SK-N-SH treated with all-trans-retinoic acid at 6 μM for 48 hours (cell line): ENCODE data around the gene ATP8A1.

Source experiments
- ARNTL ChIP-seq: fragments of 450-650 bp; formaldehyde crosslinking; IDR thresholded peaks from 2 replicates; pipeline ENCODE4 v1.5.0; 2020; ENCODE audit warnings: low read depth, mild to moderate bottlenecking, moderate library complexity, borderline replicate concordance
- BACH2 ChIP-seq: fragments of 250-450 bp; sonication (Bioruptor Pico); IDR thresholded peaks from 2 replicates; pipeline ENCODE4 v1.9.0; 2021; ENCODE audit warnings: mild to moderate bottlenecking, borderline replicate concordance
- ESRRG ChIP-seq: fragments of 250-450 bp; sonication (Bioruptor Pico); IDR thresholded peaks from 2 replicates; pipeline ENCODE4 v1.6.1; 2021; ENCODE audit warnings: mild to moderate bottlenecking
- PPARA ChIP-seq: fragments of 250-450 bp; sonication (Bioruptor Pico); IDR thresholded peaks from 2 replicates; pipeline ENCODE4 v1.5.0; 2020; ENCODE audit warnings: mild to moderate bottlenecking, borderline replicate concordance
- SNAI2 ChIP-seq: fragments of 250-450 bp; sonication (Bioruptor Pico); IDR thresholded peaks from 2 replicates; pipeline ENCODE4 v1.5.0; 2020; ENCODE audit warnings: mild to moderate bottlenecking, moderate library complexity
- TCF4 ChIP-seq: fragments of 250-450 bp; sonication (Bioruptor Pico); IDR thresholded peaks from 2 replicates; pipeline ENCODE4 v1.8.0; 2021; ENCODE audit warnings: mild to moderate bottlenecking, moderate library complexity, borderline replicate concordance
- ZNF70 ChIP-seq: fragments of 450-650 bp; formaldehyde crosslinking; IDR thresholded peaks from 2 replicates; pipeline ENCODE4 v1.5.0; 2020; ENCODE audit warnings: mild to moderate bottlenecking, moderate library complexity
- ZNF8 ChIP-seq: fragments of 450-650 bp; formaldehyde crosslinking; IDR thresholded peaks from 2 replicates; pipeline ENCODE4 v1.5.0; 2020; ENCODE audit warnings: mild to moderate bottlenecking, moderate library complexity
- TF ChIP-seq, protein P1 (sequence below): fragments of 250-450 bp; sonication (Bioruptor Pico); IDR thresholded peaks from 2 replicates; pipeline ENCODE4 v1.5.1; 2020; ENCODE audit warnings: low read depth, mild to moderate bottlenecking, moderate library complexity
- TF ChIP-seq, protein P2 (sequence below): fragments of 250-450 bp; sonication (Bioruptor Pico); IDR thresholded peaks from 2 replicates; pipeline ENCODE4 v1.5.1; 2021; ENCODE audit warnings: mild to moderate bottlenecking, moderate library complexity
- TF ChIP-seq, protein P3 (sequence below): fragments of 250-450 bp; sonication (Bioruptor Pico); IDR thresholded peaks from 2 replicates; pipeline ENCODE4 v1.8.0; 2021; ENCODE audit warnings: low read depth, mild to moderate bottlenecking, moderate library complexity, borderline replicate concordance

DNA sequence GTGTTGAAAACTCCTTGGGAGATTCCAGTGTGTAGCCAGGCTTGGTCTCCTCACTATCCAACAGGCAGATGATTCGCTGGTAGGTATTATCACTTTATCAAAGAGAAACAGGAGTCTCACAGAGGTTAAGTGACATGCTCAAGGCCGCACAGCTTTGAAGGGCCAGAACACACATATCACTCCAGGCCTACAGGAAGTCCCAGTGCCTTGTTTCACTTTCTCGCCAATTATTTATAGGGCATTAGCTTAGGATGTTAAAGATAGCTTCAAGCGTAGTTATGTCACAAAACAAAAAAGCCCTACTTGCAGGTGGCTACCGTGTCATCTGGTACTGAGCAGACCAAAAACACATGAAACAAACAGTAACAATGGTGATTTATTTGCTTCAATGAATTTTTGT, 13.2 kb downstream of the ATP8A1 start:
- TF ChIP-seq ZNF70 (CRISPR knock-in tag) (no peak), SNAI2 (CRISPR knock-in tag) (no peak), ZNF8 (CRISPR knock-in tag) (no peak), BACH2 (CRISPR knock-in tag) (no peak), ARNTL (CRISPR knock-in tag) (no peak), ESRRG (CRISPR knock-in tag) (no peak), PPARA (no peak), TCF4 (no peak)
- TF ChIP-seq, protein P1, sequence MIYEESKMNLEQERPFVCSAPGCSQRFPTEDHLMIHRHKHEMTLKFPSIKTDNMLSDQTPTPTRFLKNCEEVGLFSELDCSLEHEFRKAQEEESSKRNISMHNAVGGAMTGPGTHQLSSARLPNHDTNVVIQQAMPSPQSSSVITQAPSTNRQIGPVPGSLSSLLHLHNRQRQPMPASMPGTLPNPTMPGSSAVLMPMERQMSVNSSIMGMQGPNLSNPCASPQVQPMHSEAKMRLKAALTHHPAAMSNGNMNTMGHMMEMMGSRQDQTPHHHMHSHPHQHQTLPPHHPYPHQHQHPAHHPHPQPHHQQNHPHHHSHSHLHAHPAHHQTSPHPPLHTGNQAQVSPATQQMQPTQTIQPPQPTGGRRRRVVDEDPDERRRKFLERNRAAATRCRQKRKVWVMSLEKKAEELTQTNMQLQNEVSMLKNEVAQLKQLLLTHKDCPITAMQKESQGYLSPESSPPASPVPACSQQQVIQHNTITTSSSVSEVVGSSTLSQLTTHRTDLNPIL (CRISPR knock-in tag), result no peak
- TF ChIP-seq, protein P2, sequence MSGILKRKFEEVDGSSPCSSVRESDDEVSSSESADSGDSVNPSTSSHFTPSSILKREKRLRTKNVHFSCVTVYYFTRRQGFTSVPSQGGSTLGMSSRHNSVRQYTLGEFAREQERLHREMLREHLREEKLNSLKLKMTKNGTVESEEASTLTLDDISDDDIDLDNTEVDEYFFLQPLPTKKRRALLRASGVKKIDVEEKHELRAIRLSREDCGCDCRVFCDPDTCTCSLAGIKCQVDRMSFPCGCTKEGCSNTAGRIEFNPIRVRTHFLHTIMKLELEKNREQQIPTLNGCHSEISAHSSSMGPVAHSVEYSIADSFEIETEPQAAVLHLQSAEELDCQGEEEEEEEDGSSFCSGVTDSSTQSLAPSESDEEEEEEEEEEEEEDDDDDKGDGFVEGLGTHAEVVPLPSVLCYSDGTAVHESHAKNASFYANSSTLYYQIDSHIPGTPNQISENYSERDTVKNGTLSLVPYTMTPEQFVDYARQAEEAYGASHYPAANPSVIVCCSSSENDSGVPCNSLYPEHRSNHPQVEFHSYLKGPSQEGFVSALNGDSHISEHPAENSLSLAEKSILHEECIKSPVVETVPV (CRISPR knock-in tag), result no peak
- TF ChIP-seq, protein P3, sequence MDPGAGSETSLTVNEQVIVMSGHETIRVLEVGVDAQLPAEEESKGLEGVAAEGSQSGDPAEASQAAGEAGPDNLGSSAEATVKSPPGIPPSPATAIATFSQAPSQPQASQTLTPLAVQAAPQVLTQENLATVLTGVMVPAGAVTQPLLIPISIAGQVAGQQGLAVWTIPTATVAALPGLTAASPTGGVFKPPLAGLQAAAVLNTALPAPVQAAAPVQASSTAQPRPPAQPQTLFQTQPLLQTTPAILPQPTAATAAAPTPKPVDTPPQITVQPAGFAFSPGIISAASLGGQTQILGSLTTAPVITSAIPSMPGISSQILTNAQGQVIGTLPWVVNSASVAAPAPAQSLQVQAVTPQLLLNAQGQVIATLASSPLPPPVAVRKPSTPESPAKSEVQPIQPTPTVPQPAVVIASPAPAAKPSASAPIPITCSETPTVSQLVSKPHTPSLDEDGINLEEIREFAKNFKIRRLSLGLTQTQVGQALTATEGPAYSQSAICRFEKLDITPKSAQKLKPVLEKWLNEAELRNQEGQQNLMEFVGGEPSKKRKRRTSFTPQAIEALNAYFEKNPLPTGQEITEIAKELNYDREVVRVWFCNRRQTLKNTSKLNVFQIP (CRISPR knock-in tag), result no peak
